Trophoblast cell (in vitro differentiated cells and primary cell): Measurements from ENCODE around the gene KRT15.

ENCODE experiments used
- DNase-seq, 2 donors: peaks; one replicate each; pipeline ENCODE4 v3.0.0-alpha.2; 2016
- H2AFZ ChIP-seq: 2 replicates; pipeline ENCODE4 v1.6.1; 2013; ENCODE audit warnings: low read length, moderate library complexity, mild to moderate bottlenecking; ENCODE audit not compliant: insufficient read depth, poor library complexity
- H2AK5ac ChIP-seq: 2 replicates; pipeline ENCODE4 v1.6.1; 2013; ENCODE audit warnings: mild to moderate bottlenecking, low read length
- H2BK120ac ChIP-seq: 2 replicates; pipeline ENCODE4 v1.6.1; 2013; ENCODE audit warnings: low read length, mild to moderate bottlenecking, moderate library complexity; ENCODE audit not compliant: insufficient read depth, poor library complexity
- H2BK12ac ChIP-seq: 2 replicates; pipeline ENCODE4 v1.6.1; 2013; ENCODE audit warnings: mild to moderate bottlenecking, low read length, moderate library complexity
- H2BK5ac ChIP-seq: 2 replicates; pipeline ENCODE4 v1.6.1; 2013; ENCODE audit warnings: low read length, low read depth, moderate library complexity, mild to moderate bottlenecking; ENCODE audit not compliant: poor library complexity
- H3K14ac ChIP-seq: 2 replicates; pipeline ENCODE4 v1.6.1; 2013; ENCODE audit warnings: mild to moderate bottlenecking, low read length
- H3K18ac ChIP-seq: 2 replicates; pipeline ENCODE4 v1.6.1; 2013; ENCODE audit warnings: mild to moderate bottlenecking, low read length
- H3K23ac ChIP-seq: 2 replicates; pipeline ENCODE4 v1.6.1; 2013; ENCODE audit warnings: low read length
- H3K27ac ChIP-seq: 2 replicates; pipeline ENCODE4 v1.5.1; 2013; ENCODE audit warnings: low read depth, mild to moderate bottlenecking, inconsistent platforms, low read length, moderate library complexity
- H3K27me3 ChIP-seq: 2 replicates; pipeline ENCODE4 v1.6.1; 2013; ENCODE audit warnings: inconsistent platforms, mild to moderate bottlenecking, low read length, moderate library complexity; ENCODE audit not compliant: insufficient read depth
- H3K36me3 ChIP-seq, 2 experiments: 1 replicate in 1 of 2; 2 replicates in 1 of 2; pipeline ENCODE4 v1.6.1; 2013; ENCODE audit warnings: low read length in 2 of 2, mild to moderate bottlenecking in 2 of 2, moderate library complexity in 1 of 2; ENCODE audit not compliant: insufficient read depth in 2 of 2, control insufficient read depth in 1 of 2
- H3K4ac ChIP-seq: 2 replicates; pipeline ENCODE4 v1.6.1; 2013; ENCODE audit warnings: low read depth, mild to moderate bottlenecking, low read length, moderate library complexity
- H3K4me1 ChIP-seq, 2 experiments: 1 replicate in 1 of 2; 2 replicates in 1 of 2; pipeline ENCODE4 v1.6.1; 2013; ENCODE audit warnings: low read length in 2 of 2, mild to moderate bottlenecking in 2 of 2, moderate library complexity in 1 of 2; ENCODE audit not compliant: insufficient read depth in 2 of 2, control insufficient read depth in 1 of 2
- H3K4me2 ChIP-seq: 2 replicates; pipeline ENCODE4 v1.6.1; 2013; ENCODE audit warnings: inconsistent platforms, mild to moderate bottlenecking, low read length, moderate library complexity
- H3K4me3 ChIP-seq: 2 replicates; pipeline ENCODE4 v1.5.1; 2013; ENCODE audit warnings: mild to moderate bottlenecking, low read depth, low read length, inconsistent platforms
- H3K79me1 ChIP-seq: one replicate; pipeline ENCODE4 v1.6.1; 2013; ENCODE audit warnings: low read length
- H3K79me2 ChIP-seq: 2 replicates; pipeline ENCODE4 v1.6.1; 2013; ENCODE audit warnings: low read length, mild to moderate bottlenecking; ENCODE audit not compliant: control insufficient read depth, insufficient read depth, poor library complexity
- H3K9ac ChIP-seq: 2 replicates; pipeline ENCODE4 v1.6.1; 2013; ENCODE audit warnings: mild to moderate bottlenecking, low read length
- H3K9me3 ChIP-seq: 2 replicates; pipeline ENCODE4 v1.6.1; 2013; ENCODE audit warnings: low read depth, mild to moderate bottlenecking, control low read depth, inconsistent platforms, low read length; ENCODE audit not compliant: insufficient read depth
- H4K12ac ChIP-seq: 2 replicates; pipeline ENCODE4 v1.6.1; 2013; ENCODE audit warnings: low read depth, mild to moderate bottlenecking, low read length, moderate library complexity
- H4K8ac ChIP-seq: 2 replicates; pipeline ENCODE4 v1.6.1; 2013; ENCODE audit warnings: low read depth, mild to moderate bottlenecking, low read length, moderate library complexity
- H4K91ac ChIP-seq: one replicate; pipeline ENCODE4 v1.6.1; 2013; ENCODE audit warnings: low read depth, mild to moderate bottlenecking, low read length, moderate library complexity
- WGBS: extraction: QIAGEN DNeasy Blood & Tissue Kit; methylation state at CpG from one replicate; pipeline ENCODE4 v1.1.7; 2013; ENCODE audit warnings: missing lambda C conversion rate; ENCODE audit not compliant: insufficient read length, insufficient coverage; ENCODE audit errors: extremely low coverage; 5-methylcytosine and 5-hydroxymethylcytosine counted together

The KRT15 gene

GRCh38 chr17:41547378-41547841 is 28.7 kb upstream of the KRT15 start:
- Histone ChIP-seq H3K23ac (no peak overlapping the region), H3K4me3 (no peak overlapping the region), H3K18ac (peak overlapping the region; percentile 53), H2BK120ac (no peak overlapping the region), H3K9ac (no peak overlapping the region), H3K36me3 (no peaks in the 10 kb centered on the region), H3K9me3 (no peaks in the 10 kb centered on the region), H2BK12ac (peak overlapping the region; percentile 85), H2AK5ac (peak overlapping the region; percentile 26), H4K91ac (peak overlapping the region; percentile 94), H3K4ac (no peak overlapping the region), H3K79me1 (peaks cover 11% of the 10 kb centered on the region), H3K14ac (no peak overlapping the region), H3K27ac (no peak overlapping the region), H2AFZ (no peak overlapping the region), H3K4me2 (no peak overlapping the region), H3K4me1 (peaks cover 16 to 19% of the 10 kb centered on the region in 2 experiments), H4K12ac (no peak overlapping the region), H3K27me3 (no peaks in the 10 kb centered on the region), H3K79me2 (peaks cover 4% of the 10 kb centered on the region), H2BK5ac (no peak overlapping the region), H4K8ac (no peak overlapping the region)
- WGBS = no CpG with 5 or more reads among the region's 9 CpGs
- DNase-seq = peak in 1 of 2 donors; percentile 32

- Histone ChIP-seq H3K23ac (no peak overlapping the region), H3K4me3 (no peak overlapping the region), H2AK5ac (no peak overlapping the region), H3K4me1 (peaks cover 16 to 19% of the 10 kb centered on the region in 2 experiments), H3K27ac (no peak overlapping the region), H3K18ac (no peak overlapping the region), H4K8ac (no peak overlapping the region), H3K27me3 (no peaks in the 10 kb centered on the region), H2BK120ac (no peak overlapping the region), H3K79me1 (peaks cover 11% of the 10 kb centered on the region), H2BK5ac (no peak overlapping the region), H3K36me3 (no peaks in the 10 kb centered on the region), H3K14ac (no peak overlapping the region), H4K91ac (no peak overlapping the region), H2BK12ac (no peak overlapping the region), H3K4me2 (no peak overlapping the region), H2AFZ (no peak overlapping the region), H3K4ac (no peak overlapping the region), H3K9ac (no peak overlapping the region), H3K9me3 (no peaks in the 10 kb centered on the region), H3K79me2 (peaks cover 4% of the 10 kb centered on the region), H4K12ac (no peak overlapping the region)
- no CpG with 5 or more reads among the region's 3 CpGs for WGBS
- DNase-seq = no peak
Measured at GRCh38 chr17:41546819-41547218, 28.1 kb upstream of the KRT15 start.

GRCh38 chr17:41545829-41546410 is 27.2 kb upstream of the KRT15 start:
- H3K4me3 ChIP-seq = no peak overlapping the region
- no peak overlapping the region for H3K23ac ChIP-seq
- H3K9me3 ChIP-seq = no peaks in the 10 kb centered on the region
- no peak overlapping the region for H2AK5ac ChIP-seq
- H2BK12ac ChIP-seq = peak overlapping the region; percentile 32
- H2BK120ac ChIP-seq = no peak overlapping the region
- H3K27me3 ChIP-seq = no peaks in the 10 kb centered on the region
- peaks cover 4% of the 10 kb centered on the region for H3K79me2 ChIP-seq
- DNase-seq = no peak
- no peak overlapping the region for H4K91ac ChIP-seq
- no peak overlapping the region for H3K14ac ChIP-seq
- no CpG with 5 or more reads among the region's 13 CpGs for WGBS
- no peak overlapping the region for H2BK5ac ChIP-seq
- no peak overlapping the region for H4K12ac ChIP-seq
- no peak overlapping the region for H3K4me2 ChIP-seq
- no peak overlapping the region for H4K8ac ChIP-seq
- no peak overlapping the region for H3K4ac ChIP-seq
- H3K18ac ChIP-seq = no peak overlapping the region
- H3K36me3 ChIP-seq = no peaks in the 10 kb centered on the region
- H3K27ac ChIP-seq = no peak overlapping the region
- H3K9ac ChIP-seq = no peak overlapping the region
- H2AFZ ChIP-seq = no peak overlapping the region
- H3K79me1 ChIP-seq = peaks cover 11% of the 10 kb centered on the region
- peaks cover 16 to 19% of the 10 kb centered on the region in 2 experiments for H3K4me1 ChIP-seq

- Histone ChIP-seq H2AK5ac (no peak overlapping the region), H3K27me3 (no peaks in the 10 kb centered on the region), H4K12ac (no peak overlapping the region), H3K79me1 (peaks cover 11% of the 10 kb centered on the region), H4K91ac (no peak overlapping the region), H3K27ac (no peak overlapping the region), H2BK120ac (no peak overlapping the region), H2BK5ac (no peak overlapping the region), H3K9ac (no peak overlapping the region), H3K79me2 (peaks cover 4% of the 10 kb centered on the region), H3K4ac (no peak overlapping the region), H3K4me3 (no peak overlapping the region), H3K18ac (no peak overlapping the region), H3K9me3 (no peaks in the 10 kb centered on the region), H3K36me3 (no peaks in the 10 kb centered on the region), H3K14ac (no peak overlapping the region), H2AFZ (no peak overlapping the region), H2BK12ac (no peak overlapping the region), H3K4me1 (peaks cover 17 to 23% of the 10 kb centered on the region in 2 experiments), H3K23ac (no peak overlapping the region), H4K8ac (no peak overlapping the region), H3K4me2 (no peak overlapping the region)
- DNase-seq = no peak
- no CpG with 5 or more reads among the region's 5 CpGs for WGBS
Measured at GRCh38 chr17:41544935-41545334, 26.2 kb upstream of the KRT15 start.
